SH-SY5Y (cell line): ENCODE results near the gene ZNF83.

Experiments
- GATA2 ChIP-seq: IDR thresholded peaks from 2 replicates; pipeline ENCODE4 v1.6.1; 2011; ENCODE audit warnings: mild to moderate bottlenecking, low read depth, low read length
- GATA3 ChIP-seq: IDR thresholded peaks from 2 replicates; pipeline ENCODE4 v1.6.1; 2011; ENCODE audit warnings: low read depth, mild to moderate bottlenecking, low read length, moderate library complexity

DNA sequence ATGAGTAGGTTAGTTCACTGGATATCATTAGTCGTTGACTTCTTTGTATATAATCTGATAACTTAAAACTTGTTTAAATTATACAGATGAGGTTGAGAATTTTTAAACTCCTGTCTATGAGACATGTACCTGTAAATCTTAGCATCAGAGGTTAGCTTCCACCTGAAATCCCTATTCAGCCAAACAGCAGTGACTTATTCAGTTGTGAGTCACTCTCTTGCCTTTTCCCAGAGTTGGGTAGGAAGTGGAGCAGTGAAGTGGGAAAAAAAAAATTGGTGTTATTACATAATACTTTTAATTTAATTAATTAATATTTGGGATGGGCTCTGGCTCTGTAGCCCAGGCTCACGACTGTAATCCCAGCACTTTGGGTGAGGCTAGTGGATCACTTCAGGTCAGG is 35.2 kb downstream of the ZNF83 start:
- TF ChIP-seq GATA2 (no peak), GATA3 (no peak)
